HG03378 (cell line): ENCODE data around the gene P2RY2.

Source experiments
- ATAC-seq: cut with Tn5 transposase; IDR thresholded peaks from one replicate; pipeline ENCODE4 v1.9.1; 2021; ENCODE audit warnings: mild to moderate bottlenecking, moderate library complexity; ENCODE audit not compliant: unreplicated experiment

Gene P2RY2

DNA sequence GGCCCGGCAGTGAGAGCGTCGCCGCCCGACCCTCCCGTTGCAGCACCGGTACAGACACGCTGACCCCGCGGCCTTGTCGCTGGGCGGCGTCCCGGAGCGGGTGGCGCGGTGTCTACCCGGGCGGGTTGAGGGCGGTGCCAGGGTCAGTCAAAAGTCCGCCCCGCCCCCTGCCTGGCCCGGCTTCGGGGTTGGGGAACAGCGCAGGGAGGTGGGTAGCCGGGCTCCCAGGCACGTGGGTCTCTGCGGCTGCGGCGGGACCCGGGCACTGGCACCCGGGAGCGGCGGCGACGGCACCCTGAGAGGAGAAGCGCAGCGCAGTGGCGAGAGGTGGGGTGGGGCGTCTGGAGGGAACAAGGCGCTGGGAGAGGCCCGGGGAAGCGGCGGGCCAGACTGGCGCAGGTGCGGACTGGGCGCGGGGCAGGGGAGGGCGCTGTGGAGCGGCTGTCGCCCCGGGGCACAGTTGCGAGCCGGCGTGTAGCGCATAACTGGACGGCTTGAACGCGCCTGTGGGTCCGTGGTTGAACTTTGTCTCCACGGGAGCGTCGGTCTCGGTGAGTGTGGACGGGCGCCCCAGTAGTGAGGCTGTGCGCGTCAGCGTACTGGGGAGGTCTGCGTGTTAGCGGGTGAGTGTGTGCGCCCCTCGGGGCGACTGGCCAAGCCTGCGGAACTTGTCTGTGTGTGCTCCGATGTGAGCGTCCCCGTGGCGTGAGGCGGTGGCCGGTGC, at the start of gene P2RY2:
Gene P2RY2 (plus strand): TSS at position 176 of the 724 bp plus-strand sequence. CDS start 15,879 bp downstream, outside the sequence.
- ATAC-seq, result no peak

DNA sequence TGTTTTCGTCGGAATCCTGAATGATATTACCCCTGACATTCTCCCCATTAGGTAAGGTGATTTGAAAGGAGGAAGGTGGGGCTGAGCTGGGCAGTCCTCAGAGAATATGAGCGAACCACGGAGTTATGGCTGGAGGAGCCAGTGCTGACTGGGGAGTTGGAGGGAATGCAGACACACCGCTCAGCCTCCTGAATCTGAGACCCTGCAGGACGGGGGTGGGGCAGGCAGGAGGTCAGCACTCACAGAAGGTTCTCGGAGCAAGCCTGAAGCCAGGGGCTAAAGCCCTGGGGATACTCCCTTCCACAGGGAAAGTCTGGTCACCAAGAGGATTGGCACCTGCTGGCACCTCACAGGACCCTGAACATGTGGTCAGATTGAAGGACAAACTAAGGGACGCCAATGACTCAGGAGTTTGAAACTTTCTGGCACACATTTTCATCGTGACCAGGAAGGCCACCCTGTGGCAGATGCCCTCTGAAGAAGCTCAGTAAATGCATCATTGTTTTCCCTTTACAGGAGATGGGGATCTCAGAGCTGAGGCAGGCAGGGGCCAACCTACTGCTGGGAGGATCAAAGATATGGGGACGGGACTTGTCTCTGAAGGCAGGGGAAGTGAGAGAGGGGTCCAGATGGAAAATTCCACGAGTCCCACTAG, 49.0 kb upstream of the P2RY2 start:
- ATAC-seq, result no peak

DNA sequence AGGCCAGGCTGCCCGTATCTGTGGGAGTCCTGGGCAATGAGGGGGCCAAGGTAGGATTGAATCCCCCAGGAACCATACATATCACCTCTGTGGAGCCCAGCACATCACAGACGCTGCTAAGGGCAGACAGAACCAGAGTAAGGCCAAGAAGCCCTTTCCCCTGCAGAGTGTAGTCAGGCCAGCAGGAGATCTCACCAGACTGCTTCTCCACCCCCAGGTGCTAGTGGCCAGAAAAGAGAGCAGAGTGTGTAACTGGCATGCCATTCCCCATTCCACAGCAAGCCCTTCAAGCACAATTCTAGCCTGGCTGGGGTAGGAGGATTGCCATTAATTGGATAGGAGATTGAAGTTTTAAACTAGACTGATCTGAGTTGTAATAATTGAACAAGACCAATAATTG, 47.9 kb upstream of the P2RY2 start:
- ATAC-seq, result no peak

DNA sequence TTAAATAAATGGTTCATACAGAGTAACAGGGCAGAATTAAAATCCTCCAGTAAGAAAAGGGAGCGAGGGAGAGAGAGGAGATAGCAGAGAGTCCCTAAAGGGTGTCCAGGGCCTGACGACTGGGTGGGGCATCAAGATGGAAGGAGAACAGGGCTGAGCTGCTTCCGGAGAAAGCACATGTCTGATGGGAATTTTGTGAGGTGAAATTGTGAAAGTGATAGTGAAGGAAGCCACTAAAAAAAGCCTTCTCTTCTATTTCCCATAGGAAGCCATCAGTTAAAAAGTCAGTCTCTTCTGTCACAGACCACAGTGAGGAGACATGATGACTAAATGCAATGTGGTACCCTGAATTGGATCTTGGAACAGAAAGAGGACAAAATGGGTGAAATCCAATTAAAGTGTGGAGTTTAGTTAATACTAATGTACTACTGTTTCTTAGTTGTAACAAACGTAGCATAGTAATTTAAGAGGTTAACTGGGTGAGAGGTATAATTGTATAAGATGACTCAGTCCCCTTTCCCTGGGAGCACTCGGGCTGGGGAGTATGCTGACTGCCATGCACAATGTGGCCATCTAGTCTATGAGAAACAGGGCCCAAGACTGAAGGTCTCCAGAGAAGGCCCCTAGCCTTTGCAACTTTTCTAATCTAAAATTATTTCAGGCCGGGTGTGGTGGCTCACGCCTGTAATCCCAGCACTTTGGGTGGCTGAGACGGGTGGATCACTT, 46.5 kb upstream of the P2RY2 start:
- no peak for ATAC-seq

DNA sequence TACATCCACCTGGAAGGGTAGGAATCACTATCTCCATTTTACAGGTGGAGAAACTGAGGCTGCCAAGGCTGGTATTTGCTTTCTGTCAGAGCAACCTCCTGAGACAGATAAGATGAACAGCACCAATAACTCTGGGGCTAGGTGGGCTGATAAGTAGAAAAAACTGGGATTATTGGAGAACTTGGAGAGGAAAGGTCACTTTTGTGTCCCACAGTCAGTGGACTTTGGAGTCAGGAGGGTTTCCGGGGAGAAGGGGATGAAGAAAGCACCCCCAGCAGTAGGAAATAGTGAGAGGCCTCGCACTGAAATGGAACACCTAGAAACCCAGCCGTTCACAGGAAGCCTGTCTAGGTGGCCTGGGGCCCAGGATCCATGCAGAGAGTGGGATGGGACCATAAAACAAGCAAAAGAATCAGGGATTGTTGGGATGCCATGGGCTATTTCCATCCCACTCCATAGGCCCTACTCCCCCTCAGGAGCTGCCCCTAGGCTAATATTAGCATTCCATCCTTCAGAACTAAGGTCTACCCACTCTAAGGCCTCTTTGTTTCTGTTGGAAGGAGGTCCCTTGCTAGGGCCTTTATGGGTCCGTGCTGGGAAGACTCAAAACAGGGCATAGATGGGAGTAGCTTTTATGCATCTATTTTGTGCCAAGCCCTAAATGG, 45.0 kb upstream of the P2RY2 start:
- ATAC-seq, result no peak

DNA sequence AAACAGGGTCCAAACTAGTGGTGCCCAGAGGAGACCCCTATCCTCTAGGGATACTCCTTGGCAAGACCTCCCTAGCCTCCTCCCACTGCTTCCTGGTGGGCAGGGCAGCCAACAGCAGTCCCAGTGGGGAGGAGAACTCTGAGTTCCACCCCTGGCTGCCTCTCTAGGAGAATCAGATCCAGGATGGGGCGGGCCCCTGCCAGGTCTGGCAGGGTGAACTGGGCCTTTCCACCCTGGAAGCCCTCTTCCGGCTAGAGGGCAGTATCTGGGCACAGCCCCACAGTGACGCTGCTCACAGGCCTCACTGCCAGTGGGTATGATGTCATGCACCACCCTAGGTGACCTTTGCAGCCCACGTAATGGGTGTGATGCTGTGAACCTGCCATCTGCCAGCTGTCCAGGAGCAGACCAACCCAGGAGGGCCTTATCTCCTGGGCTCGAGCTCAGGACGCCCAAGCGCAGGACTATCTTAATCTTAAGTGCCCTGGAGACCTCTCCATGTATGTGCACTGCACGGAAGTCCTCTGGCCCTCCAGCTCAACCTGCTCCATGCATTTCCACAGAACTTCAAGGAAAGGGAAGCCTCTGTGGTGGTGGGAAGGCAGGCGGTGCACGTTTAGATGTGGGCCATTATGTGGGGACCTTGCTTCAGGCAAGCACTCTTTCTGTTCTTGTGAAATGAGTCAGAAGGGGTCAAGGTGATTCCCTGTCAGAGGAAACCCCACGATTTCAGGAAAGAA, 44.2 kb upstream of the P2RY2 start:
- ATAC-seq, result no peak

DNA sequence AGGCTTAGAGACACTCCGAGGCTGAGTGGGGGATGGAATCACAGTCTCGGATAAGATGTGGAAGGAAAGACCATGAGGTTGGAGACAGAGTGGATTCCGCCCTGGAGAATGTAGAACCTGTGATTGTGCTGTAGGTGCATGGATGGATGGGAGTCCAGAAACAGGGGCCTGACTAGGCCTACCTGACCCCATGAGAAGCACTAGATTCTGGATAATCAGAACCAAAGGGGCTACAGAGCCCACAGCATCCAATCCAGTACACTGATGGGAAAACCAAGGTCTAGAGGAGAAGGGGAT, 43.6 kb upstream of the P2RY2 start:
- ATAC-seq, result no peak

DNA sequence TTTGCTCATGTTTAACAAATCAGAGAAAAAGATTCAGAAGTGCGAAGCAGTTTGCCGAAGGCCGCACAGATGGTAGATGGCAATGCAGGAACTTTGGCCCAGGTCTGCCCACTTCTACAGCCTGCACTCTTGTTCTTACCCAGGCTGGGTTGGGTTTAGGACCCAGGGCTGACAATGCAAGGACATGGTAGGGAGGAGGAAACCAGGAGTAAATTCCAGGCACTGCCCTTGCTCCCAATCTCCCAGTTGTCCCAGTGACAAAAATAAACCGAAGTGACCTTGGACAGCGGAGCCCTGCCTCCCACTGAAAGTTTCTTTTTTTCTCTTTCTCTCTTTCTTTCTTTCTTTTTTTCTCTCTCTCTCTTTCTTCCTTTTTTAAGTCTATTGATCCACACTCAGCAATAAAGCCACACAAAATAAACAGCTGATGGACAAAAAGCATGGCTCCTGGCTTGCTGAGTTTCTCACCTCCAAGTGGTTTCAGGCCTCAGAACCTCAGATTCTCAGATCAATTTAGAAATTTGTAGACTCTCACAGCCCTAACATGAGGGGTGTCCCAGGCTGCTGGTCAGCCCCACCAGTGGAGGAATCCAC, 42.4 kb upstream of the P2RY2 start:
- ATAC-seq, result no peak

DNA sequence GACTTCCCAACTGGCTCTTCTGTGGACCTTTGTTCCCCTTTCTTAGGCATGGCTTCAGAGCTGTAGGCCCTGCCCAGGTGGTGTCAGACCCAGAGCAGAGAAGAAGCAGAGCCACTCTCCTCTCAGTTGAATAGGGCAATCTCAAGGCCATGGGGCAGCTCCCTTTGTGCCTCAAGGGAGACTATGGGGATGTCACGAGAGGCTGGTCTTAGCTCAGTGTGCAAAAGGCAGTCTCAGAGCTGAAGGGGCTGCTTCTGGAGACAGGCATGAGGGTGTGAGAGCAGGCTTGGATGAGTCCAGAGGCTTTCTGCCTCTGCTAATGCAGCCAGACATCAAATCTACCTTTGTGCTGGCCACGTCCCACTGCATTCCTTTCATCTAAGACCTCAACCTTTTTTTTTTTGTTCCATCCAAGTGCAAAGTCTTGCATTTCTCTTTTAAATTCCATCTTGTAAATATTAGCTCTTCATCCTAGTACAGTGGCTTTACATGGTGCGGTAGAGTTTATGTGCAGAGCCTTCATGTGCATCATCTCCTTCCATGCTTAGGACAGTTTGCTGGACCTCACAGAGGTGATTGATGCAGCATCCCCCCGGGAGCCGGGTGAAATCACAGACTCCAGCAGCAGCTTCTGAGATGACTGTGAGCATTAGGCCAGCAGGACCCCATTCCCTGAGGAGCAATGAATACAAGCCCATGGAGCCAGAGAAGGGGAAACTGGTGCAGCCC, 41.8 kb upstream of the P2RY2 start:
- ATAC-seq, result no peak

DNA sequence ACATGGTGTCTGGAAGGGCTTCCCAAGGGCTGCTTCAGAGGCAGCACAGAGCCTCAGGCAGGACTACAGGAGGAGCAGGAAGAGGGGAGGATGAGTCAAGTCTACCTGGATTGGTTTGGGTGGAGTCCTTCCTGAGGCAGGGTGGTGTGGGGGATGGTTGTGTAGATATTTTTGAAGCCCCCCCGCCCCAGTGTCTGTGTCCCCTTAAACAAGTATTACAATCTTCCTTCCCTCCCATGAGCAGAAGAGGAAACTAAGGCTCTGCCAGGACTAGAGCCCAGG, 41.3 kb upstream of the P2RY2 start:
- no peak for ATAC-seq

DNA sequence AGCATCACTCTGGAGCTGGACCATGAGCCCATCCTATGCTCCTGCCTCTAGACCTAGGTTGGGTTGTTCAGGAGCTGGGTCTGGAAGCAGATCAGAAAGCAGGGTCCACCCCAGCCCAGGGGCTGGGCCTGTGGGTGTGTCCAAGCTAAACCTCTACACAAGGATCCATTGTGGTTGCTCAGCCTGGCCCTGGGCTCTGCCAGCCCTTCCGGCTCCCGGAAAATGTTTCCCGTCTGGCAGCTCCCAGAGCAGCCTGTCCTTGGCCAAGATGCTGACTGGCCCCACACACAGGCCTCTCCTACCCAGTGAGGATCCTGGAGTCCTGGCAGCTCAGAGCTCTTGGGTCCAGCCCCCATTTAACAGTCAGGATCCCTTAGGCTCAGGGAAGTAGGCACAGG, 40.7 kb upstream of the P2RY2 start:
- ATAC-seq, result no peak

DNA sequence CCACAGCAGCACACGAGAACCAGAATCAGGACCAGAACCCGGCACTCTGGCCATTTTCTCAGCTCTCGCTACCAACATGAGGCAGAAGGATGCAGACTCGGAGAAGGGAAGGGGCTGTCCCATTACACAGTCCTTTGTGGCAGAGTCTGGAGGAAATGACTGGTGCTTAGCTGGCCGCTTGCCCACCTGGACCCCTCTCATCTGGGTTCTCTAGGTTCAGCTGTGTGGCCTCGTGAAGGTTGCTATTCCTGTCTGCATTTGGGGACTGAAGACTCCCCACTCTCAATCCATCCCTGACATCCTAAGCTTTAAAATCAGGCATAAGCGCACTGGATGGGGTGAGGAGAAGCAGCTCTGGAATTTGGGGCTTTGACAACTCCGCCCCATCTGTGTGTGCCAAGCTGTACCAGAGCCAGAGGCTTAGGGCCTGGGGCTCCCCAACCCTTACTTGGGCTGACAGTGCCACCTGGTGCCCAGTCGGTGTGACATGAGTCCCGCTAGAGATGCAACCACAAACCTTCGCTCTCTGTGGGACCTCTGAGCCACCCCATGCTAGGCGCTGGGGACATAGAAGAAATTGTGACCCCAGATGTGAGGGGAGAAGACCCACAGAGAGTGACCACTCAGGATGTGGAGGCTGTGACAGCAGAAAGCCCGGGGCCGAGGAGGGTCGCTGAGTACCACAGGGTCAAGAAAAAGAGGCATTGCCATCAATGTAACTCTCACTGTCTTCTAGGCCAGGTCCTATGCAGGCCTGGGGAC, 40.1 kb upstream of the P2RY2 start:
- ATAC-seq, result peak; percentile 54

DNA sequence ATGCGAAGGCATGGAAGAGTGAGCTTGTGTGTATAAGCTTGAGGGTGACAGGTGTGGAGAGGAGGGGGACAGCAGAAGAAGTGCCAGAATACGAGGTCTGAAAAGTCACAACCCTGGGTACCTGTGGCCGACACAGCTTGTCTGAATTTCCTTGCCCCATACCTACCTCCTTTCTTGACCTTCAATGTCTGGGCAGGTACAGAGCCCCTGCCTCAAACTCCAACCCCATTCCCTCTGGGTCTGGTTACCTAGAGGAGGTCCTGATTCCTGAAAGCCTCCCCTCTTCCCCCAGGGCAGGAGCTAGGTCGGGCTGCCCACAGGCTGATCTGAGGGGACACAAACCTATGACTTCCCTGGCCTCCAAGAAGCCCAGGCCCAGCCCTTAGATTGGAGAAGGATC, 39.4 kb upstream of the P2RY2 start:
- ATAC-seq, result no peak

DNA sequence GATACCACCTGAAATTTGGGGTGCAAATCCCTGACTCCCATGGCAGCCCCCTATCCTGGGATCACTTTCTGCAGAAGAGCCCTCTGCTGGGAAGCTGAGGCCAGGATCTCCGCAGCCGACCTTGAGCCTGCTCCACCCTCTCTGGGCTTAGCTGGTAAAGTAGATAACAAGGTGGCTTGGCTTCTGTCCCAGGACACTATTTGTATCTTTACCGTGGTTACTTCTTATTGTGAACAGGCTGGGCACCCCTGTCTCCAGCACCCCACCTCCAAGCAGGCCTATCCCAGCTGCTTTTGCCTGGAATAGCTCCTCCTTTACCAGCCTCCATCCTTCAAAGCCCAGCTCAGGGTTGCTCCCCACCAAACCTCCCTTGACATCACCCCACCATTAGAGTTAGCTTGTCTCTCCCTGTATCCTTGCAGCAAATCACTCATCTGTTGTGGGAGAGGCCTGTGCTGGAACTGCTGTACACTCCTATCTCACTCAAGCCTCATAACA, 35.2 kb upstream of the P2RY2 start:
- no peak for ATAC-seq

DNA sequence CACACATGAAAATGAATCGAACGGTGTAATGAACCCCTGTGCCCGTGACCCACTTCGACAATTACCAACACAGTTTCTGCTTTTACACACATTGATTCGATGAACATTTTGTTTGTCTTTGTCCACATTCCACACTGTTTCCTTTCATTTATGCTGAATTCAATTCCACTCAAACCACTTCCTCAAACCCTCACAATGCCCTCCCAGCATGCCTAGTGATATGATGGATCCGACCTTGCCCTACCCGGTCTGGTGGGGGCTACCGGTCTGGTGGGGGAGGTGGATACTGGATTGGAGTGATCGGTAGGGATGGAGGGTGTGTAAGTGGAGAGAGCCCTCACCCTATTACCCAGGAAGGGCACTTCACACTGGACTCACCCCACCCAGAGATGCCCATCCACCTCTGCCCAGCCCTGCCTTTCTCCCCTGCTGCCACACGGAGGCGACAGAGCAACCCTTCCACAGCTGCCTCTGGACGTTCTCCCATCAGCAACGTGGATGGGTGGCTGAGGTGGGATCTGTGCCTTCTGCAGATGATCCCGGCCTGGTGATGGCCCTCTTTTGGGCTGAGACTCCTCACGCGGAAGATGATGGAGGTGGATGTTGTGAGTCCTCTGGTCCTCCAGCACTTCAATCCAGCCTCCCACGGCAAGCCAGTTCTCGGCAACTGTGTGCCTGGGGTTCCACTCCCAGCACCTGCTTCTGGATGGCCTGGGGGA, 33.0 kb upstream of the P2RY2 start:
- no peak for ATAC-seq

DNA sequence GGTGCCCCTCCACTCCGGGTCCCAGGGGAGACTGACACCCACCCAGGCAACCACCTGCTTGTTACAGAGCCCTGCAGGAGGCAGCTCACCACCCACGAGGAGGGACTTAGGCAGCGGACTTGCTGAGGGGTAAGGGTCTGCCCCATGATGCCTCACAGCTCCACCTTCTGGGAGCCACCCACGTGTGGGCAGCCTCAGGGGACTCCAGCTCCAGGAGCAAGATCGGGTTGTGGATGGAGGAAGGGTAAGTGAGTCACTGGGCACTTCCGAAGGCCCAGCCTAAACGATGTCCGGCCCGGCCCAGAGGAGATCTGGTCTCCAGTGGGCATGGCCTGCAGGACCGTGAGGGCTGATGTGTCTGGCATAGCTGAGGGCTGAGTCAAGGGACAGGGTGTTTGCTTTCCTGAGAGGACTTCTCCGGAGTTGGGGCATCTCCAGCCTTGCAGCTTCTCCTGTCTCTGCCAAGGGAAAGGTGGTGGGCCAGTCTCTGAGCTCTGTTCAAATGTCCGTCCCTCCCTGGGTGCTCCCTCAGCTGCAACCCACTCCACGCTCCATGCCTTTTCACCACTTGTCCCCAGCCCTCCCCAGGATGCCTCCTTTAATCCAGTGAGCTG, 32.3 kb upstream of the P2RY2 start:
- ATAC-seq, result no peak

DNA sequence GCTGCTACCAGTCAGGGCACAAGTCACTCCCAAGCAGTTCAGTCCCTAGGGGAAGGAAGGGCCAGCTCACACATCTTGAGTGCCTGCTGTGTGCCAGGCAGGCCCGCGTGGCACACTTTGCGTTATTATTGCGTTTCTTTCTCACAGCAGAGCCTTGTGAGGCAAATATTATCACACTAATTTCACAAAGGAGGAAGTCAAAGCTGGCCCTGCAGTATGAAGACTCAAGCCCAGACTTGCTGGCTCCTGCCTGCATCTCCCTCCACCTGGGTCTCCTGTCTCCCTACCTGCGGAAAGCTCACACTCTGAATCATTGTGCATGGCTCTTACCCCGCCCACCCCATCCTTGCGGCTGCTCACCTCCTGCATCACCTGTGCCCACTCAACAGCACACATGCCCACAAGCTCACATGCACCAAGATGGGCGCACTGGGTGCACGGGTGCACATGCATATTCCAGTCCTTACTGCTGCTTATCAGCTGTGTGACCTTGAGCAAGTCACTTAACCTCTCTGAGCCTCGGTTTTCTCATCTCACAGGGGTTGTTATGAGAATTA, 31.7 kb upstream of the P2RY2 start:
- no peak for ATAC-seq

DNA sequence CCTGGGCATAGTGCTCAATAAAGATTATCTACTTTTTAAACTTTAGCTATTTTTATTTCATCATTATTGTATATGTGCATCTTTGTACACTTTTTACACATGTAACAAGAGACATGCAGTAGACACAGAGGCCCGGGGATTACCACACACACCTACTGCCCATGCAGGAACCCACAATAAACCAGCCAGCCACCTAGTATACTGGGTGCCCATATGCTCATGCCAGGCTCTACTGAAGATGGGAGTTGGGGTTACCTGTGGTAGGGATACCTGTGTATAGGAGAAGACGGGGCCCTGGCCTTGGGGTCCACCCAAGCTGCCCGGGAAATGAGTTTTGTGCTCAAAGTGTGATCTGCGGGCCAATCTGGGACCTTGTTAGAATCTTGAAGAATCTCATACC, 31.2 kb upstream of the P2RY2 start:
- ATAC-seq, result no peak
